ENCODE data around the gene UCP3.

The UCP3 gene

DNA sequence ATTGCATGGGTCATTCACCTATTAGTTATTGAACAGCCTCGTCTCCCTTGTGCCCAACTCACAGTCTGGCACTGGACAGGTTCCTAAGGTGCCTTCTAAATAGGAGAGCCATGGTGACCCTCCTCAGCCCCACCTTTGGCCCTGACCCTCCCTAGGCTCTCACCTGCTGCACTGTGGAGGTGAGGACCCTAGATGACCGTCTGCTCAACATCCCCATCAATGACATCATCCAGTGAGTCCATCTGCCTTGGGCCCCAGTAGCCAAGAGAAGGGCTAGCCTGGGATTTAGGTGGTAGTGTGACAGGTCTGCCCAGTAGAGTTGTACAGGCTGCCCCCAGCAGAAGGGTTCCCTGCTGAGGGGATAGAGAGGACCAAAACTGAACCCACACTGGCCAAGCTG lies 39.8 kb downstream of the UCP3 start:
- no peak overlapping the region for H3K9ac ChIP-seq (ENCODE audit: low read depth, low read length, poor library complexity)
- no peak overlapping the region for H4K8ac ChIP-seq (ENCODE audit: low read depth, low read length)
- no peak overlapping the region for H3K23ac ChIP-seq (ENCODE audit: low read depth, low read length, poor library complexity)
- no peak overlapping the region for H2BK15ac ChIP-seq (ENCODE audit: low read length)
- peaks cover 0 to 7% of the 10 kb centered on the region in 2 donors for H3K4me1 ChIP-seq (ENCODE audit: control insufficient read depth in 2 of 2, insufficient read depth in 1 of 2, low read depth in 1 of 2, low read length in 2 of 2)
- H3K18ac ChIP-seq (ENCODE audit: low read length), result no peak overlapping the region
- no peak overlapping the region for H3K4me2 ChIP-seq (ENCODE audit: insufficient read depth, low read length, poor library complexity, severe bottlenecking)
- no peak overlapping the region for H2BK12ac ChIP-seq (ENCODE audit: low read length)
- WGBS, 2 donors (ENCODE audit: extremely low coverage in 2 of 2, insufficient read length in 2 of 2, insufficient replicate concordance in 1 of 2), result no CpG with 5 or more reads among the region's 2 CpGs
- no peak overlapping the region for H2BK5ac ChIP-seq (ENCODE audit: low read length)
- no peak for DNase-seq (ENCODE audit: low spot score)
- no peak overlapping the region for H2AK5ac ChIP-seq (ENCODE audit: low read depth, low read length)
- no peak overlapping the region for H2AFZ ChIP-seq (ENCODE audit: low read length)
- no peak overlapping the region for H3K27ac ChIP-seq (replicated peaks; ENCODE audit: low read length)
- no peak overlapping the region for H2BK120ac ChIP-seq (ENCODE audit: low read depth, low read length)
- H4K91ac ChIP-seq (ENCODE audit: low read depth, low read length, poor library complexity), result no peak overlapping the region
- H3K79me1 ChIP-seq (ENCODE audit: low read depth, low read length), result no peaks in the 10 kb centered on the region
- H3K14ac ChIP-seq (ENCODE audit: low read length), result no peak overlapping the region
- H3K9me3 ChIP-seq (replicated peaks in 1 of 2; ENCODE audit: control insufficient read depth in 2 of 2, insufficient read depth in 1 of 2, low read depth in 1 of 2, low read length in 2 of 2), result no peaks in the 10 kb centered on the region
- H3K27me3 ChIP-seq (ENCODE audit: control insufficient read depth in 3 of 3, insufficient read depth in 3 of 3, low read depth in 1 of 3, low read length in 3 of 3), result no peaks in the 10 kb centered on the region
- no peak overlapping the region for H3K4ac ChIP-seq (ENCODE audit: low read length)
- H3K4me3 ChIP-seq (ENCODE audit: low read length in 2 of 2), result no peak overlapping the region
- peaks cover 0 to under 1% of the 10 kb centered on the region in 2 donors for H3K36me3 ChIP-seq (replicated peaks in 1 of 2; ENCODE audit: control insufficient read depth in 2 of 2, insufficient read depth in 2 of 2, low read length in 2 of 2)

DNA sequence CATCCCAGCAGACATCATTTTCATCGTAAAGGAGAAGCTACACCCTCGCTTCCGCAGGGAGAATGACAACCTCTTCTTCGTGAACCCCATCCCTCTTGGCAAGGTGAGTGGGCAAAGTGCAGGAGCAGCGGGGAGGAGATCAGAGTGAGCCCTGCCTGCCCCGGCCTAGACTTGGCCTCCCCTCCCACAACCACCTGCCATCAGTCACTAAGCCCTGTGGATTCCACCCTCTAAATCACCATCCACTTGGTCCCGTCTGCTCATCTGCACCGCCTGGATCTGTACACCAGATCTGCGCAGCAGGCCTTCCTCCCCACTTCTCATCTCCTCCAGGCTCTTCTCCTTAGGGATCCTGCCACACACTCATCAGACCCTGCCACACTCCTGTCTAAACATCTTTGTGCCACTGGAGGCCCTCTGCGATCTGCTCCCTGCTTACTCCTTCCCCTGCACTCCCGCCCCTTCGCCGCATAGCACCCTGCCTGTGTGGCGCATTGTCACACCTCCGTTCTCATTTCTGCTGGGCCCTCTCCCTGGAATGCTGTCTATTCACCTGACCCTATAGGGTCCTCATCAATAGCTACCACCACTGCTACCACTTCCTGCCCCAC lies 40.4 kb downstream of the UCP3 start:
- H3K18ac ChIP-seq (ENCODE audit: low read length), result peak overlapping the region; percentile 22
- H3K4ac ChIP-seq (ENCODE audit: low read length), result no peak overlapping the region
- no peak for DNase-seq (ENCODE audit: low spot score)
- H3K79me1 ChIP-seq (ENCODE audit: low read depth, low read length), result no peaks in the 10 kb centered on the region
- H3K4me3 ChIP-seq (ENCODE audit: low read length in 2 of 2), result no peak overlapping the region
- H3K27me3 ChIP-seq (ENCODE audit: control insufficient read depth in 3 of 3, insufficient read depth in 3 of 3, low read depth in 1 of 3, low read length in 3 of 3), result no peaks in the 10 kb centered on the region
- no peak overlapping the region for H3K4me2 ChIP-seq (ENCODE audit: insufficient read depth, low read length, poor library complexity, severe bottlenecking)
- H2BK12ac ChIP-seq (ENCODE audit: low read length), result no peak overlapping the region
- H2BK120ac ChIP-seq (ENCODE audit: low read depth, low read length), result no peak overlapping the region
- H2AFZ ChIP-seq (ENCODE audit: low read length), result no peak overlapping the region
- H4K8ac ChIP-seq (ENCODE audit: low read depth, low read length), result no peak overlapping the region
- peaks cover 0 to 7% of the 10 kb centered on the region in 2 donors for H3K4me1 ChIP-seq (ENCODE audit: control insufficient read depth in 2 of 2, insufficient read depth in 1 of 2, low read depth in 1 of 2, low read length in 2 of 2)
- peak overlapping the region; percentile 37 for H2AK5ac ChIP-seq (ENCODE audit: low read depth, low read length)
- H4K91ac ChIP-seq (ENCODE audit: low read depth, low read length, poor library complexity), result no peak overlapping the region
- no CpG with 5 or more reads among the region's 15 CpGs for WGBS, 2 donors (ENCODE audit: extremely low coverage in 2 of 2, insufficient read length in 2 of 2, insufficient replicate concordance in 1 of 2)
- H3K23ac ChIP-seq (ENCODE audit: low read depth, low read length, poor library complexity), result no peak overlapping the region
- no peaks in the 10 kb centered on the region for H3K36me3 ChIP-seq (replicated peaks in 1 of 2; ENCODE audit: control insufficient read depth in 2 of 2, insufficient read depth in 2 of 2, low read length in 2 of 2)
- no peak overlapping the region for H2BK5ac ChIP-seq (ENCODE audit: low read length)
- H3K9ac ChIP-seq (ENCODE audit: low read depth, low read length, poor library complexity), result no peak overlapping the region
- no peak overlapping the region for H3K27ac ChIP-seq (replicated peaks; ENCODE audit: low read length)
- H3K9me3 ChIP-seq (replicated peaks in 1 of 2; ENCODE audit: control insufficient read depth in 2 of 2, insufficient read depth in 1 of 2, low read depth in 1 of 2, low read length in 2 of 2), result no peaks in the 10 kb centered on the region
- no peak overlapping the region for H2BK15ac ChIP-seq (ENCODE audit: low read length)
- H3K14ac ChIP-seq (ENCODE audit: low read length), result no peak overlapping the region

GRCh38 chr11:73965764-73966121 lies 43.1 kb downstream of the UCP3 start:
- DNase-seq (ENCODE audit: low spot score), result no peak
- H4K91ac ChIP-seq (ENCODE audit: low read depth, low read length, poor library complexity), result no peak overlapping the region
- H2AK5ac ChIP-seq (ENCODE audit: low read depth, low read length), result no peak overlapping the region
- H2BK5ac ChIP-seq (ENCODE audit: low read length), result no peak overlapping the region
- no peak overlapping the region for H3K27ac ChIP-seq (replicated peaks; ENCODE audit: low read length)
- no CpG with 5 or more reads among the region's 2 CpGs for WGBS, 2 donors (ENCODE audit: extremely low coverage in 2 of 2, insufficient read length in 2 of 2, insufficient replicate concordance in 1 of 2)
- H3K79me1 ChIP-seq (ENCODE audit: low read depth, low read length), result no peaks in the 10 kb centered on the region
- H3K4ac ChIP-seq (ENCODE audit: low read length), result no peak overlapping the region
- H3K36me3 ChIP-seq (replicated peaks in 1 of 2; ENCODE audit: control insufficient read depth in 2 of 2, insufficient read depth in 2 of 2, low read length in 2 of 2), result no peaks in the 10 kb centered on the region
- no peak overlapping the region for H3K4me2 ChIP-seq (ENCODE audit: insufficient read depth, low read length, poor library complexity, severe bottlenecking)
- H3K23ac ChIP-seq (ENCODE audit: low read depth, low read length, poor library complexity), result no peak overlapping the region
- peak overlapping the region; percentile 41 for H3K18ac ChIP-seq (ENCODE audit: low read length)
- H2BK120ac ChIP-seq (ENCODE audit: low read depth, low read length), result no peak overlapping the region
- H3K4me3 ChIP-seq (ENCODE audit: low read length in 2 of 2), result no peak overlapping the region
- peaks cover 0 to 9% of the 10 kb centered on the region in 2 donors for H3K4me1 ChIP-seq (ENCODE audit: control insufficient read depth in 2 of 2, insufficient read depth in 1 of 2, low read depth in 1 of 2, low read length in 2 of 2)
- no peak overlapping the region for H4K8ac ChIP-seq (ENCODE audit: low read depth, low read length)
- no peak overlapping the region for H2BK12ac ChIP-seq (ENCODE audit: low read length)
- H3K9ac ChIP-seq (ENCODE audit: low read depth, low read length, poor library complexity), result no peak overlapping the region
- H3K27me3 ChIP-seq (ENCODE audit: control insufficient read depth in 3 of 3, insufficient read depth in 3 of 3, low read depth in 1 of 3, low read length in 3 of 3), result no peaks in the 10 kb centered on the region
- no peak overlapping the region for H2BK15ac ChIP-seq (ENCODE audit: low read length)
- H3K9me3 ChIP-seq (replicated peaks in 1 of 2; ENCODE audit: control insufficient read depth in 2 of 2, insufficient read depth in 1 of 2, low read depth in 1 of 2, low read length in 2 of 2), result no peaks in the 10 kb centered on the region
- no peak overlapping the region for H3K14ac ChIP-seq (ENCODE audit: low read length)
- peak overlapping the region; percentile 79 for H2AFZ ChIP-seq (ENCODE audit: low read length)

DNA sequence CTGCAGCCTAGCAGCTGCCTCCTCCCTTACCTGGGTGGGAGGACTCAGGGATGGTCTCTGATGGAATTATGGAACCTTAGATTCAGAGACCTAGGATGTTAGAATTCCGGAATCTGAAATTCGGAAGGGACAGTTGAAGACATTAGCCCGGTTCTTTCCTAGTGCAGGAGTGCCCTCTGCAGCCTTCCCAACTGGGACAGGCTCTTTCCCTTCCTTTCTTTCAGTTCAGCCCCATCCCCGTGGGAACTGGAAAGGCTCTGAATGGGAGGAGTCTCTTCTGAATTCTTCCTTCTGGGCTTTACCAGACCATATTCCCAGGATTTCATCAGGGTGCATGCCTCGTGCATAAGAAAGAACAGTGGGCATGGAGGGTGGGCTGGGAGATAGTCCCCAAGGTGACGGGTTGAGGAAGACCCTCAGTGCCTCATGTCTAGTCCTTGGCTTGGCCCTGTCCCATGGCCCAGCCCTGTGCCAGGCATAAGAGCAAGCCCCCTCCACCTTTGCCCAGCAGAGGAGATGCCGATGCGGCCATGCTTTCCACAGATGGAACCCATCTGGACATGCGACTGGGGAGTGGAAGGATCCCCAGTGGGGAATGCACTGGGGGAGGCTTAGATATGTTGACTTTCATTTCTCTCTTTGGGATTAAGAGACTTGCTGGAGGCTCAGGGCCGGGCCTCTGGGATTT lies 43.7 kb downstream of the UCP3 start:
- no CpG with 5 or more reads among the region's 10 CpGs for WGBS, 2 donors (ENCODE audit: extremely low coverage in 2 of 2, insufficient read length in 2 of 2, insufficient replicate concordance in 1 of 2)
- H4K8ac ChIP-seq (ENCODE audit: low read depth, low read length), result peak overlapping the region; percentile 67
- no peak overlapping the region for H3K27ac ChIP-seq (replicated peaks; ENCODE audit: low read length)
- no peak overlapping the region for H3K9ac ChIP-seq (ENCODE audit: low read depth, low read length, poor library complexity)
- H3K23ac ChIP-seq (ENCODE audit: low read depth, low read length, poor library complexity), result no peak overlapping the region
- no peak overlapping the region for H2BK120ac ChIP-seq (ENCODE audit: low read depth, low read length)
- no peak overlapping the region for H4K91ac ChIP-seq (ENCODE audit: low read depth, low read length, poor library complexity)
- H3K4me1 ChIP-seq (ENCODE audit: control insufficient read depth in 2 of 2, insufficient read depth in 1 of 2, low read depth in 1 of 2, low read length in 2 of 2), result peaks cover 0 to 9% of the 10 kb centered on the region in 2 donors
- no peak overlapping the region for H2BK15ac ChIP-seq (ENCODE audit: low read length)
- no peaks in the 10 kb centered on the region for H3K79me1 ChIP-seq (ENCODE audit: low read depth, low read length)
- H3K4me3 ChIP-seq (ENCODE audit: low read length in 2 of 2), result no peak overlapping the region
- H2AK5ac ChIP-seq (ENCODE audit: low read depth, low read length), result peak overlapping the region; percentile 74
- no peak overlapping the region for H2BK12ac ChIP-seq (ENCODE audit: low read length)
- no peak overlapping the region for H3K4me2 ChIP-seq (ENCODE audit: insufficient read depth, low read length, poor library complexity, severe bottlenecking)
- H3K14ac ChIP-seq (ENCODE audit: low read length), result peak overlapping the region; percentile 58
- no peak overlapping the region for H3K18ac ChIP-seq (ENCODE audit: low read length)
- no peak for DNase-seq (ENCODE audit: low spot score)
- no peaks in the 10 kb centered on the region for H3K27me3 ChIP-seq (ENCODE audit: control insufficient read depth in 3 of 3, insufficient read depth in 3 of 3, low read depth in 1 of 3, low read length in 3 of 3)
- H3K9me3 ChIP-seq (replicated peaks in 1 of 2; ENCODE audit: control insufficient read depth in 2 of 2, insufficient read depth in 1 of 2, low read depth in 1 of 2, low read length in 2 of 2), result no peaks in the 10 kb centered on the region
- no peak overlapping the region for H3K4ac ChIP-seq (ENCODE audit: low read length)
- no peaks in the 10 kb centered on the region for H3K36me3 ChIP-seq (replicated peaks in 1 of 2; ENCODE audit: control insufficient read depth in 2 of 2, insufficient read depth in 2 of 2, low read length in 2 of 2)
- H2AFZ ChIP-seq (ENCODE audit: low read length), result peak overlapping the region; percentile 79
- no peak overlapping the region for H2BK5ac ChIP-seq (ENCODE audit: low read length)
